Lung (tissue), 12 donors: ENCODE measurements around the gene MAP1LC3B. TPM values are rescaled to one million over a fixed set of nuclear protein-coding genes. Genes with fewer than 3 reads are reported as not detected.

ENCODE experiments used
- ATAC-seq: fragments of 200-7000 bp; cut with Tn5 transposase; one replicate; pipeline ENCODE4 v1.9.1; 2020; ENCODE audit warnings: moderate number of reproducible peaks; ENCODE audit not compliant: insufficient read depth, low FRiP score
- DNase-seq, 3 donors: peaks; one replicate each; pipeline ENCODE4 v3.0.0-alpha.2; 2013 to 2017
- H3K27ac ChIP-seq, 2 donors: one replicate each; pipeline ENCODE4 v1.5.1; 2013; ENCODE audit warnings: mild to moderate bottlenecking in 2 of 2, moderate library complexity in 2 of 2, control low read depth in 1 of 2, inconsistent platforms in 1 of 2, low read depth in 1 of 2, low read length in 1 of 2
- H3K27me3 ChIP-seq, 3 donors: one replicate each; pipeline ENCODE4 v1.5.1; 2013; ENCODE audit warnings: low read length in 2 of 3; ENCODE audit not compliant: control insufficient read depth in 3 of 3, insufficient read depth in 3 of 3
- H3K36me3 ChIP-seq, 4 donors: one replicate each; pipeline ENCODE4 v1.5.1; 2013; ENCODE audit warnings: low read length in 4 of 4, mild to moderate bottlenecking in 1 of 4, moderate library complexity in 1 of 4; ENCODE audit not compliant: control insufficient read depth in 4 of 4, insufficient read depth in 4 of 4
- H3K4me1 ChIP-seq, 5 donors: one replicate each; pipeline ENCODE4 v1.5.1; 2013; ENCODE audit warnings: low read length in 5 of 5, mild to moderate bottlenecking in 2 of 5, moderate library complexity in 1 of 5; ENCODE audit not compliant: control insufficient read depth in 5 of 5, insufficient read depth in 5 of 5
- H3K4me3 ChIP-seq: one replicate; pipeline ENCODE4 v1.5.1; 2013; ENCODE audit warnings: mild to moderate bottlenecking, control low read depth, moderate library complexity
- H3K9ac ChIP-seq, 2 donors: one replicate each; pipeline ENCODE4 v1.5.1; 2013; ENCODE audit warnings: low read length in 2 of 2, control low read depth in 1 of 2; ENCODE audit not compliant: insufficient read depth in 1 of 2
- H3K9me3 ChIP-seq, 4 donors: one replicate each; pipeline ENCODE4 v1.5.1; 2013; ENCODE audit warnings: low read length in 3 of 4, mild to moderate bottlenecking in 1 of 4, moderate library complexity in 1 of 4; ENCODE audit not compliant: control insufficient read depth in 4 of 4, insufficient read depth in 3 of 4
- WGBS, 2 donors: extraction: QIAGEN DNeasy Blood & Tissue Kit; methylation state at CpG; one replicate each; pipeline ENCODE4 v1.1.7; 2013; 5-methylcytosine and 5-hydroxymethylcytosine counted together
- polyA plus RNA-seq, 2 donors: library from polyadenylated mRNA; stranded (reverse); fragments of 200-250 nt; gene quantifications; one replicate each; pipeline ENCODE4 v1.2.1, GENCODE V29; 2013
- total RNA-seq, 2 donors: library from RNA; depleted of rRNA in 1 of 2; stranded (reverse); fragments of >200 nt in 1 of 2; gene quantifications; one replicate each; pipeline ENCODE4 v1.2.1, GENCODE V29; 2014 to 2021
- TF ChIP-seq, protein P1 (sequence below): IDR thresholded peaks from 2 replicates; pipeline ENCODE4 v1.5.1; 2012; ENCODE audit warnings: mild to moderate bottlenecking; ENCODE audit errors: control extremely low read depth, extremely low read depth
- donor health status: control.
- donor health status: control.
- donor health status: Bipolar disorder and iron deficiency.
- donor health status: healthy.
- donor health status: DM: yes; HTN: yes; CAD: no.

The MAP1LC3B gene
- total and polyA plus RNA-seq, 4 donors = 43.3 to 62.2 (median 47.7) TPM

DNA sequence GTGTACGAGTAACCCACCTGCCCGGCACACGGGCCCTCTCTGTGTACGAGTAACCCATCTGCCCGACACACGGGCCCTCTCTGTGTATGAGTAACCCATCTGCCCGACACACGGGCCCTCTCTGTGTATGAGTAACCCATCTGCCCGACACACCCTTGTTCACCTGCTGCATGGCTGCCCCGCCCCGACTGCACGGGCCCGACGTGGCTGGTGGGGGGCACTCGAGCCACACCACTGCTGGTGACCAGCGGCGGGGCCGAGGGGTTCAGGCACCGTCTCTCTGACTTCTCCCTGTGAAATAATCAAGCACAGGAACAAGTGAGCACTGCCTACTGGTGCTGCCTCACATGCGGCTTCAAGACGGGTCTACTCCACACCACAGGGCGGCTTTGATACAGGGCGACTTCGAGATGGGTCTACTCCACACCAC lies 22.1 kb downstream of the MAP1LC3B start:
- Histone ChIP-seq H3K27me3 (no peaks in the 10 kb centered on the region), H3K4me3 (no peak overlapping the region), H3K4me1 (no peaks in the 10 kb centered on the region), H3K9me3 (no peaks in the 10 kb centered on the region), H3K27ac (no peak overlapping the region), H3K9ac (no peak overlapping the region), H3K36me3 (peaks cover 6 to 63% (median 29%) of the 10 kb centered on the region in 4 donors)
- 88 to 90% methylated on average over 24 of the region's 24 CpGs for WGBS, 2 donors
- ATAC-seq (no peak), DNase-seq (no peak)
- TF ChIP-seq, protein P1, sequence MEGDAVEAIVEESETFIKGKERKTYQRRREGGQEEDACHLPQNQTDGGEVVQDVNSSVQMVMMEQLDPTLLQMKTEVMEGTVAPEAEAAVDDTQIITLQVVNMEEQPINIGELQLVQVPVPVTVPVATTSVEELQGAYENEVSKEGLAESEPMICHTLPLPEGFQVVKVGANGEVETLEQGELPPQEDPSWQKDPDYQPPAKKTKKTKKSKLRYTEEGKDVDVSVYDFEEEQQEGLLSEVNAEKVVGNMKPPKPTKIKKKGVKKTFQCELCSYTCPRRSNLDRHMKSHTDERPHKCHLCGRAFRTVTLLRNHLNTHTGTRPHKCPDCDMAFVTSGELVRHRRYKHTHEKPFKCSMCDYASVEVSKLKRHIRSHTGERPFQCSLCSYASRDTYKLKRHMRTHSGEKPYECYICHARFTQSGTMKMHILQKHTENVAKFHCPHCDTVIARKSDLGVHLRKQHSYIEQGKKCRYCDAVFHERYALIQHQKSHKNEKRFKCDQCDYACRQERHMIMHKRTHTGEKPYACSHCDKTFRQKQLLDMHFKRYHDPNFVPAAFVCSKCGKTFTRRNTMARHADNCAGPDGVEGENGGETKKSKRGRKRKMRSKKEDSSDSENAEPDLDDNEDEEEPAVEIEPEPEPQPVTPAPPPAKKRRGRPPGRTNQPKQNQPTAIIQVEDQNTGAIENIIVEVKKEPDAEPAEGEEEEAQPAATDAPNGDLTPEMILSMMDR = no peak

DNA sequence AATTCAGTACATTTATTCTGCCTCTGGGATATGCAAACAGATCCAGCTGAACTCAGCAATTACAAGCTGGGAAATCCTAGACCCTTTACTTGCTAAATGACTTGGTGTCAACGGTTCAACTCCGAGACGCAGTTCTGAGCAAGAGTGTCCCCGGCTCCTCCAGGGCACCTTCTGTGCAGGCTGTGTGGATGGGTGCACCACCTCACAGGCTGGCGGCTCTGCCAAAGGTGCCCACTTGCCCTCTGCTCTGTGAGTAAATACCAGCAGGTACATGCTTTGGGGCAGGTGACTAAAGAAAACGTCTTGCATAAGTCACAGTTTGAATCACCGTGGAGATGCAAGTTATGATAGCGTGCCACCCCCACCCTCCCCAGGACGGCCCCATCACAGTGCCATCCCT lies 23.3 kb downstream of the MAP1LC3B start:
- H3K4me1 ChIP-seq = no peaks in the 10 kb centered on the region
- no peak overlapping the region for H3K4me3 ChIP-seq
- 92 to 97% methylated on average over 9 of the region's 9 CpGs for WGBS, 2 donors
- no peak overlapping the region for H3K9ac ChIP-seq
- no peaks in the 10 kb centered on the region for H3K27me3 ChIP-seq
- no peak for DNase-seq
- H3K27ac ChIP-seq = no peak overlapping the region
- H3K9me3 ChIP-seq = no peaks in the 10 kb centered on the region
- TF ChIP-seq, protein P1 = no peak
- H3K36me3 ChIP-seq = peaks cover 6 to 63% (median 30%) of the 10 kb centered on the region in 4 donors
- no peak for ATAC-seq

DNA sequence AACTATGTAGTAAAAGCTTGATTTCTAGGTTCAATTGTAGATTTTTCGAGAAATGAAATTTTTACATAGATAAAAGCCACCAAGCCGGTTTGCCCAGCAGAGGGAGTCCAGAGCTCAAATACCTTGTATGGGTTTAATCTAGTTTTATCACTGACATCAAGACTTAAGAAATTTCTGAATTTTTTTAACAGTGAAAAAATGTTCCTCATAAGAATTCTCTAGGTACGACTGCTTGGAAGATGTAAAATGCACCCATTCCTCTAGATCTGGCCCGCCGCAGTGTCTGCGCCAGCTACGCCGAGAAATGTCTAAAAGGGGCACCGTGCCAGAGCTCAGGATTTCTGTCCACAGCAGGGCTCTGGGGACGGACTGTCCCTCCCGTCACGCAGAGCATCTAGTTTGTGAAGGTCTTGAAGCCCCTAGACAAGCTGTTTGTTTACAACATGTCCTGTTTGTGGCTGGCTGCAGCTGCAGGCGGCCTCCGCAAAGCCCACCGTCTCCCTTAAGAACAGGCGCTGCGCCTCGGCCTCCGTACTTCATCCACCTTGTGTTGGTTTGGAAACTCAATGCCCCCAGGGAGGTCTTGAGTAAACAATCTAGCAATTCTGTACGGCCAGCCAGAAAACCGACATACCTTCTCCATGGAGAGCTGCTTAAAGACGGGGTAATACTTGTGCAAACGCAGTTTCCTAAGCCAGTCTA lies 24.8 kb downstream of the MAP1LC3B start:
- no peak for ATAC-seq
- H3K27ac ChIP-seq = no peak overlapping the region
- no peaks in the 10 kb centered on the region for H3K27me3 ChIP-seq
- no peak overlapping the region for H3K4me3 ChIP-seq
- peaks cover 6 to 60% (median 32%) of the 10 kb centered on the region in 4 donors for H3K36me3 ChIP-seq
- 83 to 87% methylated on average over 23 of the region's 23 CpGs for WGBS, 2 donors
- H3K4me1 ChIP-seq = no peaks in the 10 kb centered on the region
- TF ChIP-seq, protein P1 = peak; percentile 13
- DNase-seq = peak; percentile 44 to 70 (median 68)
- no peaks in the 10 kb centered on the region for H3K9me3 ChIP-seq
- H3K9ac ChIP-seq = no peak overlapping the region
